AG08396 (cell line): ENCODE data around the gene METAP1D.
"Not testable (repeated sequence)": the region's sequence is repeated elsewhere in the genome, so short reads cannot be mapped to it uniquely, and the experiment has no call there.

Source experiments
- DNase-seq: peaks from one replicate; pipeline ENCODE4 v3.0.0; 2012; ENCODE audit warnings: low spot score, mixed read lengths

METAP1D gene

GRCh38 chr2:172102391-172103359, 102.9 kb downstream of the METAP1D start, which contains the start of gene DLX2:
Gene DLX2, minus strand, starts transcription at chr2:172102900. Its CDS starts 362 bp downstream, at chr2:172102538.
- DNase-seq, result peak; percentile 93

- peak; percentile 87 for DNase-seq
Measured at GRCh38 chr2:172103471-172104272, 103.9 kb downstream of the METAP1D start.

- peak; percentile 7 for DNase-seq
Measured at GRCh38 chr2:172105471-172106107, 105.8 kb downstream of the METAP1D start.

- peak; percentile 69 for DNase-seq
Measured at GRCh38 chr2:172106108-172106961, 106.6 kb downstream of the METAP1D start.

- DNase-seq, result peak; percentile 5
Measured at GRCh38 chr2:172107690-172108586, 108.2 kb downstream of the METAP1D start.

GRCh38 chr2:172108587-172108930, 108.8 kb downstream of the METAP1D start:
- peak; percentile 4 for DNase-seq

GRCh38 chr2:172109256-172109987, 109.7 kb downstream of the METAP1D start:
- no peak for DNase-seq

- DNase-seq, result no peak
Measured at GRCh38 chr2:172109988-172110811, 110.4 kb downstream of the METAP1D start.

- DNase-seq, result peak; percentile 27
Measured at GRCh38 chr2:172113617-172114016, 113.9 kb downstream of the METAP1D start.

- DNase-seq, result not testable (repeated sequence)
Measured at GRCh38 chr2:172114176-172114575, 114.4 kb downstream of the METAP1D start.

- DNase-seq, result no peak
Measured at GRCh38 chr2:172114579-172114978, 114.8 kb downstream of the METAP1D start.

GRCh38 chr2:172116107-172116506, 116.4 kb downstream of the METAP1D start:
- no peak for DNase-seq

- no peak for DNase-seq
Measured at GRCh38 chr2:172119089-172119488, 119.3 kb downstream of the METAP1D start.

- DNase-seq, result no peak
Measured at GRCh38 chr2:172120118-172120517, 120.4 kb downstream of the METAP1D start.

GRCh38 chr2:172128484-172128883, 128.7 kb downstream of the METAP1D start:
- no peak for DNase-seq

- no peak for DNase-seq
Measured at GRCh38 chr2:172129404-172129803, 129.7 kb downstream of the METAP1D start.
